Esophagus muscularis mucosa (tissue), 4 donors: ENCODE measurements around the gene TMUB2. TPM values are rescaled to one million over a fixed set of nuclear protein-coding genes. Genes with fewer than 3 reads are reported as not detected.

Source experiments
- DNase-seq: peaks from one replicate; pipeline ENCODE4 v3.0.0-alpha.2; 2017; ENCODE audit errors: extremely low spot score
- H3K27ac ChIP-seq, 4 donors: fragments of 200-600 bp; sonication (generic); replicated peaks in 1 of 4; 1 replicate in 3 of 4; 2 replicates in 1 of 4; pipeline ENCODE4 v1.5.1; 2016 to 2019; ENCODE audit warnings: mild to moderate bottlenecking in 1 of 4
- H3K27me3 ChIP-seq, 4 donors: fragments of 200-600 bp; sonication (generic); one replicate each; pipeline versions ENCODE4 v1.5.1 to v1.6.0; 2016 to 2019
- H3K36me3 ChIP-seq, 4 donors: fragments of 200-600 bp; sonication (generic); one replicate each; pipeline ENCODE4 v1.5.1; 2016 to 2019
- H3K4me1 ChIP-seq, 4 donors: fragments of 200-600 bp; sonication (generic); one replicate each; pipeline ENCODE4 v1.5.1; 2016 to 2019
- H3K4me3 ChIP-seq, 4 donors: fragments of 200-600 bp; sonication (generic); 1 replicate in 2 of 4; 2 replicates in 2 of 4; pipeline ENCODE4 v1.5.1; 2016 to 2019; ENCODE audit warnings: mild to moderate bottlenecking in 4 of 4, moderate library complexity in 1 of 4
- H3K9me3 ChIP-seq, 4 donors: fragments of 200-600 bp; sonication (generic); 1 replicate in 3 of 4; 2 replicates in 1 of 4; pipeline ENCODE4 v1.5.1; 2016 to 2019
- EP300 ChIP-seq: sonication (generic); formaldehyde crosslinking; IDR thresholded peaks from one replicate; pipeline ENCODE4 v1.6.1; 2017; ENCODE audit warnings: antibody characterized with exemption
- POLR2A ChIP-seq: fragments of 450-650 bp; IDR thresholded peaks from one replicate; pipeline ENCODE4 v1.6.1; 2017; ENCODE audit warnings: antibody characterized with exemption, moderate library complexity, mild to moderate bottlenecking, low read depth
- POLR2AphosphoS5 ChIP-seq, 2 donors: sonication (generic); formaldehyde crosslinking; IDR thresholded peaks; one replicate each; pipeline ENCODE4 v1.6.1; 2017; ENCODE audit warnings: antibody characterized with exemption in 2 of 2
- WGBS: methylation state at CpG from one replicate; pipeline ENCODE4 v1.1.5; 2018; 5-methylcytosine and 5-hydroxymethylcytosine counted together
- intact Hi-C: fragments of 100-400 bp; cut with DNase I; formaldehyde crosslinking; loops from one replicate; pipeline ENCODE4 v1.15.1; 2023
- total RNA-seq, 4 donors: library from RNA; depleted of rRNA; stranded (reverse); fragments of >200 nt; gene quantifications; one replicate each; pipeline versions ENCODE4 v1.1.0 to v1.2.1, GENCODE V29; 2016
- TF ChIP-seq, protein P1 (sequence below), 3 experiments: fragments of 200-600 bp in 2 of 3; fragments of 450-650 bp in 1 of 3; sonication (generic) in 2 of 3; IDR thresholded peaks; one replicate each; pipeline ENCODE4 v1.5.1; 2017 to 2019; ENCODE audit warnings: antibody characterized with exemption in 3 of 3, mild to moderate bottlenecking in 2 of 3, moderate library complexity in 1 of 3

The TMUB2 gene
- total RNA-seq, 4 donors from 2014 or later, result 25.3 to 50.3 (median 33.4) TPM

- Histone ChIP-seq H3K27ac (no peak overlapping the region), H3K27me3 (no peaks in the 10 kb centered on the region), H3K9me3 (no peaks in the 10 kb centered on the region), H3K36me3 (peaks cover 10 to 30% (median 24%) of the 10 kb centered on the region in 4 donors), H3K4me1 (peaks cover 29 to 43% (median 36%) of the 10 kb centered on the region in 4 donors), H3K4me3 (no peak overlapping the region)
- 83% methylated on average over 8 of the region's 8 CpGs for WGBS
- DNase-seq, result no peak
- intact Hi-C loops, result no loop called here
- TF ChIP-seq, protein P1, sequence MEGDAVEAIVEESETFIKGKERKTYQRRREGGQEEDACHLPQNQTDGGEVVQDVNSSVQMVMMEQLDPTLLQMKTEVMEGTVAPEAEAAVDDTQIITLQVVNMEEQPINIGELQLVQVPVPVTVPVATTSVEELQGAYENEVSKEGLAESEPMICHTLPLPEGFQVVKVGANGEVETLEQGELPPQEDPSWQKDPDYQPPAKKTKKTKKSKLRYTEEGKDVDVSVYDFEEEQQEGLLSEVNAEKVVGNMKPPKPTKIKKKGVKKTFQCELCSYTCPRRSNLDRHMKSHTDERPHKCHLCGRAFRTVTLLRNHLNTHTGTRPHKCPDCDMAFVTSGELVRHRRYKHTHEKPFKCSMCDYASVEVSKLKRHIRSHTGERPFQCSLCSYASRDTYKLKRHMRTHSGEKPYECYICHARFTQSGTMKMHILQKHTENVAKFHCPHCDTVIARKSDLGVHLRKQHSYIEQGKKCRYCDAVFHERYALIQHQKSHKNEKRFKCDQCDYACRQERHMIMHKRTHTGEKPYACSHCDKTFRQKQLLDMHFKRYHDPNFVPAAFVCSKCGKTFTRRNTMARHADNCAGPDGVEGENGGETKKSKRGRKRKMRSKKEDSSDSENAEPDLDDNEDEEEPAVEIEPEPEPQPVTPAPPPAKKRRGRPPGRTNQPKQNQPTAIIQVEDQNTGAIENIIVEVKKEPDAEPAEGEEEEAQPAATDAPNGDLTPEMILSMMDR (IDR thresholded peaks at IDR 0.05), result no peak
- TF ChIP-seq EP300, result no peak
- TF ChIP-seq POLR2A, result no peak
- TF ChIP-seq POLR2AphosphoS5 (IDR thresholded peaks at IDR 0.05), result no peak
Measured at GRCh38 chr17:44184212-44184810, 2.5 kb upstream of the TMUB2 start.

- intact Hi-C loops, result no loop called here
- Histone ChIP-seq H3K9me3 (no peaks in the 10 kb centered on the region), H3K27ac (peak overlapping the region; percentile 93 to 97 (median 96)), H3K36me3 (peaks cover 15 to 46% (median 41%) of the 10 kb centered on the region in 4 donors), H3K4me3 (peak overlapping the region; percentile 60 to 85 (median 74)), H3K4me1 (peaks cover 29 to 55% (median 38%) of the 10 kb centered on the region in 4 donors), H3K27me3 (no peaks in the 10 kb centered on the region)
- 3% methylated on average over 28 of the region's 32 CpGs for WGBS
- peak; percentile 95 for DNase-seq
- TF ChIP-seq, protein P1 (IDR thresholded peaks at IDR 0.05), result no peak
- TF ChIP-seq EP300 (no peak), POLR2A (no peak), POLR2AphosphoS5 (IDR thresholded peaks at IDR 0.05) (no peak)
Measured at GRCh38 chr17:44187131-44187899, 543 bp downstream of the TMUB2 start.

GRCh38 chr17:44188576-44189403, 2.0 kb downstream of the TMUB2 start:
- Histone ChIP-seq H3K27ac (peak overlapping the region; percentile 93 to 97 (median 96)), H3K36me3 (peaks cover 17 to 50% (median 47%) of the 10 kb centered on the region in 4 donors)

DNA sequence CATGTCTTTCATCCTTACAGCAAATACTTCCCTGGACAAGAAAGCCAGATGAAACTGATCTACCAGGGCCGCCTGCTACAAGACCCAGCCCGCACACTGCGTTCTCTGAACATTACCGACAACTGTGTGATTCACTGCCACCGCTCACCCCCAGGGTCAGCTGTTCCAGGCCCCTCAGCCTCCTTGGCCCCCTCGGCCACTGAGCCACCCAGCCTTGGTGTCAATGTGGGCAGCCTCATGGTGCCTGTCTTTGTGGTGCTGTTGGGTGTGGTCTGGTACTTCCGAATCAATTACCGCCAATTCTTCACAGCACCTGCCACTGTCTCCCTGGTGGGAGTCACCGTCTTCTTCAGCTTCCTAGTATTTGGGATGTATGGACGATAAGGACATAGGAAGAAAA, 3.7 kb downstream of the TMUB2 start:
- TF ChIP-seq POLR2AphosphoS5 (IDR thresholded peaks at IDR 0.05) (no peak), EP300 (no peak)
- TF ChIP-seq, protein P1 (IDR thresholded peaks at IDR 0.05), result no peak
- peaks cover 16 to 44% (median 24%) of the 10 kb centered on the region in 4 donors for H3K4me1 ChIP-seq
- H3K36me3 ChIP-seq, result peaks cover 33 to 67% (median 63%) of the 10 kb centered on the region in 4 donors
- DNase-seq, result no peak
- no peaks in the 10 kb centered on the region for H3K9me3 ChIP-seq
- peak overlapping the region in 1 of 4 donors; percentile 19 for H3K27ac ChIP-seq
- no peak overlapping the region for H3K4me3 ChIP-seq
- WGBS, result 87% methylated on average over 10 of the region's 10 CpGs
- intact Hi-C loops, result no loop called here
- no peaks in the 10 kb centered on the region for H3K27me3 ChIP-seq

More at GRCh38 chr17:44188576-44189403, 2.0 kb downstream of the TMUB2 start:
- TF ChIP-seq POLR2AphosphoS5 (IDR thresholded peaks at IDR 0.05), result no peak
- TF ChIP-seq EP300, result no peak
- no peak for TF ChIP-seq POLR2A
- TF ChIP-seq, protein P1 (IDR thresholded peaks at IDR 0.05), result no peak
- no peak for DNase-seq
- peaks cover 29 to 60% (median 40%) of the 10 kb centered on the region in 4 donors for H3K4me1 ChIP-seq
- no peaks in the 10 kb centered on the region for H3K27me3 ChIP-seq
- no peak overlapping the region for H3K4me3 ChIP-seq
- 80% methylated on average over 12 of the region's 12 CpGs for WGBS
- H3K9me3 ChIP-seq, result no peaks in the 10 kb centered on the region
- intact Hi-C loops, result no loop called here
